Vagina (tissue), 2 donors: ENCODE measurements around the gene TMEM273.

Source experiments
- CTCF ChIP-seq, 3 experiments: fragments of 450-650 bp in 2 of 3; fragments of 200-600 bp in 1 of 3; sonication (generic) in 1 of 3; IDR thresholded peaks; one replicate each; pipeline ENCODE4 v1.5.1; 2017 to 2019; ENCODE audit warnings: antibody characterized with exemption in 3 of 3, mild to moderate bottlenecking in 2 of 3, moderate library complexity in 2 of 3
- POLR2A ChIP-seq, 2 donors: fragments of 450-650 bp; IDR thresholded peaks; one replicate each; pipeline ENCODE4 v1.6.1; 2017; ENCODE audit warnings: antibody characterized with exemption in 2 of 2, mild to moderate bottlenecking in 2 of 2, moderate library complexity in 2 of 2
- POLR2AphosphoS5 ChIP-seq, 2 donors: sonication (generic); formaldehyde crosslinking; IDR thresholded peaks; one replicate each; pipeline ENCODE4 v1.9.0; 2017; ENCODE audit warnings: antibody characterized with exemption in 2 of 2, mild to moderate bottlenecking in 2 of 2, low read depth in 1 of 2; ENCODE audit not compliant: insufficient read depth in 1 of 2

DNA sequence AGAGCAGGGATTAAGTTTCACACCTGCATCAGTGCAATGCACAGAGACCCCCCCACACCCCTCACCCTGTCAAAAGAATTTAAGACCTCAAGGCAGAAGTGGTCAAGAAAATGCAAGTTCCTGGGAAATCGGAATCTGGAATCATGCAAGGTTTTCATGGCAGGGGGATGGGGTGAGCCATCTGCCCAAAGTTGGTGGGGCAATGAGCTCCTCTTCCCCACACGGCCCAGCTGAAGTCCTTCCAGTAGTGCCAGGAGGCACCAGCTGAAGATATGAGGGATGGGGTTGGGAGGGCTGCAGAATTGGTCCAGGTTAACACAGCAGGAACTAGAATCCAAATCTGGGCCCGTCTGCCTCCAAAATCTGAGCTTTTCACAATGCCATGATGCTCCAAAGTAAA lies 25.0 kb upstream of the TMEM273 start:
- TF ChIP-seq CTCF (IDR thresholded peaks at IDR 0.05) (no peak), POLR2A (IDR thresholded peaks at IDR 0.05) (no peak), POLR2AphosphoS5 (IDR thresholded peaks at IDR 0.05; ENCODE audit: insufficient read depth in 1 of 2, low read depth in 1 of 2) (no peak)
